BE2C (cell line): ENCODE data around the gene THEM4.

ENCODE experiments used
- DNase-seq: peaks from one replicate; pipeline ENCODE4 v3.0.0-alpha.2; 2020
- H3K27me3 ChIP-seq: fragments of 250-450 bp; sonication (Bioruptor Pico); 2 replicates; pipeline ENCODE4 v1.5.1; 2020; ENCODE audit warnings: mild to moderate bottlenecking
- H3K36me3 ChIP-seq: fragments of 250-450 bp; sonication (Bioruptor Pico); 2 replicates; pipeline ENCODE4 v1.5.1; 2020; ENCODE audit warnings: mild to moderate bottlenecking
- H3K4me1 ChIP-seq: fragments of 250-450 bp; sonication (Bioruptor Pico); 2 replicates; pipeline ENCODE4 v1.5.1; 2020
- H3K4me3 ChIP-seq: 2 replicates; pipeline ENCODE4 v1.5.1; 2011; ENCODE audit warnings: low read depth, low read length
- H3K9me3 ChIP-seq: fragments of 250-450 bp; sonication (Bioruptor Pico); 2 replicates; pipeline ENCODE4 v1.5.1; 2020
- TF ChIP-seq, protein P1 (sequence below): IDR thresholded peaks from 2 replicates; pipeline ENCODE4 v1.5.1; 2012; ENCODE audit warnings: mild to moderate bottlenecking, low read depth, low read length

Gene THEM4

DNA sequence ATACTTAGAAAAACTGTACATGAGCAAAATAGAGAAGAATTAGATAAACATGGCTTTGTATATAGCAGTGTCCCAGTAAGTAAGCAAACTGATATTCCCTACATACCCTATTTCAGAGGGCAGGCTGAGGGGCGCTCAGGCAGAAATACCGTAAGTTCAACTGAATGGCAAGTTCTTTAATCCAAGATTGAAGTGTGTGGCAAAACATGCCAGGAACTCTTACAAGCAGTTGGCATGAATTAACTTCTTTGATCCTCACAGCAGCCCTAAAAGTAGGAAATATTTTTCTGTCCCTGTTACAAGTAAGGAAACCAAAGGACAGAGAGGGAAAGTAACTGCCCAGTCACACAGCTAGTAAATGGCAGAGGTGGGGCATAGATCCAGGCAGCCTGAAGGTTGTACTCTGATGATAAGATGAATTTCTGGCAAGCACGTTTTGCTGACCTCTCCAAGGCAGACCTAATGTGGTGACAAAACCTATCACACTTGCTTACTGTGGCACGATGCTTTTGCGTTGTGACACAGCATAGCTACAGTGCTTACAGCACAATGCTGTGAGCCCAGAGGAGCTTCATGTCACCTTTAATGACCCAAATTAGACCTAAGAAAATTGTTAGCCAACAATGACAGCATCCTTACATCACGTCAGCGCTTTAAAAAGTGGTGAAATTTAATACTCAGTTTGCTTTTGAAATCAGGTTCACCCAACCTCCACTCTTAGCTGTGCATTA lies 35.0 kb upstream of the THEM4 start:
- Histone ChIP-seq H3K4me1 (peaks cover 21% of the 10 kb centered on the region; the same call in 1 of the 2 replicates), H3K36me3 (no peaks in the 10 kb centered on the region)

DNA sequence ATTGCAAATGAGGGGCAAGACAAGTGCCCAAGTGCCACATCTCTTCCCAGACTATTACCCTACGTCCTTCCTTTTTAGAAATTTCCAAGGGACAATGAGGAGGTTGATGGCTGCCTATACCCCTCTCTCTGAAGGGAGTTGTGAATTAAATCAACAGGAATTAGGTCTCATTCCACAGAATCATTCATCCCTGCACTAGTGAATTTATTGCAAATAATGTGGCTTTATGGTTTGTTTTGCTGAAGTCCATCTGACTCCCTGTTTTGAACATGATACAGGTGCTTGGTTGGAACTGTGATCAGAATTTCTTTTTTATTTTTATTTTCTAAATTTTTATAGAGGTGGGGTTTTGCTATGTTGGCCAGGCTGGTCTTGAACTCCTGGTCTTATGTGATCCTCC lies 34.3 kb upstream of the THEM4 start:
- peaks cover 5% of the 10 kb centered on the region; the same call in 1 of the 2 replicates for H3K27me3 ChIP-seq
- H3K36me3 ChIP-seq, result no peaks in the 10 kb centered on the region
- no peak overlapping the region for H3K4me3 ChIP-seq
- no peaks in the 10 kb centered on the region for H3K9me3 ChIP-seq
- TF ChIP-seq, protein P1, sequence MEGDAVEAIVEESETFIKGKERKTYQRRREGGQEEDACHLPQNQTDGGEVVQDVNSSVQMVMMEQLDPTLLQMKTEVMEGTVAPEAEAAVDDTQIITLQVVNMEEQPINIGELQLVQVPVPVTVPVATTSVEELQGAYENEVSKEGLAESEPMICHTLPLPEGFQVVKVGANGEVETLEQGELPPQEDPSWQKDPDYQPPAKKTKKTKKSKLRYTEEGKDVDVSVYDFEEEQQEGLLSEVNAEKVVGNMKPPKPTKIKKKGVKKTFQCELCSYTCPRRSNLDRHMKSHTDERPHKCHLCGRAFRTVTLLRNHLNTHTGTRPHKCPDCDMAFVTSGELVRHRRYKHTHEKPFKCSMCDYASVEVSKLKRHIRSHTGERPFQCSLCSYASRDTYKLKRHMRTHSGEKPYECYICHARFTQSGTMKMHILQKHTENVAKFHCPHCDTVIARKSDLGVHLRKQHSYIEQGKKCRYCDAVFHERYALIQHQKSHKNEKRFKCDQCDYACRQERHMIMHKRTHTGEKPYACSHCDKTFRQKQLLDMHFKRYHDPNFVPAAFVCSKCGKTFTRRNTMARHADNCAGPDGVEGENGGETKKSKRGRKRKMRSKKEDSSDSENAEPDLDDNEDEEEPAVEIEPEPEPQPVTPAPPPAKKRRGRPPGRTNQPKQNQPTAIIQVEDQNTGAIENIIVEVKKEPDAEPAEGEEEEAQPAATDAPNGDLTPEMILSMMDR, result no peak
- DNase-seq, result no peak
- H3K4me1 ChIP-seq, result peaks cover 21% of the 10 kb centered on the region; the same call in 1 of the 2 replicates

More for the DNA sequence above, 35.0 kb upstream of the THEM4 start:
- TF ChIP-seq, protein P1, result no peak
- no peak for DNase-seq
- Histone ChIP-seq H3K9me3 (no peaks in the 10 kb centered on the region), H3K4me3 (no peak overlapping the region), H3K27me3 (peaks cover 5% of the 10 kb centered on the region; the same call in 1 of the 2 replicates)

DNA sequence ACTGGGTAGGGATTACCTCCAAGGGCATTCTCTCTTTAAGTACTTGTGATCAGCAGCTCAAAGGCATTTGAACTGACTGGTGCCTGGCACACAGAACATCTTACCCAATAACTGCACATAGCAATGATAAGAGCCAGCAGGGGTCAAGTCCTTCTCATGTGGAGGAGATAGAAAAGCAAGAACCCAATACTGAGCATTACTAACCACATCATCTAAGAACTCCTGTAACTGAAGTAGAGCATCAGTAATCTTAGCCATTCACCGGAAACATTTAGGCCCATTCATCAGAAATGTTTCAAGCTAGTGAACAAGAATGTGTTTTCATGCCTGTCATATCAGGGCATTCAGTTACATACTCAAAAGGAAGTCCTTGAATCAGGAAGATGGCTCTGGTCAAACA lies 33.6 kb upstream of the THEM4 start:
- Histone ChIP-seq H3K36me3 (no peaks in the 10 kb centered on the region), H3K4me3 (no peak overlapping the region), H3K4me1 (peaks cover 21% of the 10 kb centered on the region; the same call in 1 of the 2 replicates), H3K27me3 (peaks cover 5% of the 10 kb centered on the region; the same call in 1 of the 2 replicates), H3K9me3 (no peaks in the 10 kb centered on the region)
- DNase-seq, result no peak
- TF ChIP-seq, protein P1, result no peak

DNA sequence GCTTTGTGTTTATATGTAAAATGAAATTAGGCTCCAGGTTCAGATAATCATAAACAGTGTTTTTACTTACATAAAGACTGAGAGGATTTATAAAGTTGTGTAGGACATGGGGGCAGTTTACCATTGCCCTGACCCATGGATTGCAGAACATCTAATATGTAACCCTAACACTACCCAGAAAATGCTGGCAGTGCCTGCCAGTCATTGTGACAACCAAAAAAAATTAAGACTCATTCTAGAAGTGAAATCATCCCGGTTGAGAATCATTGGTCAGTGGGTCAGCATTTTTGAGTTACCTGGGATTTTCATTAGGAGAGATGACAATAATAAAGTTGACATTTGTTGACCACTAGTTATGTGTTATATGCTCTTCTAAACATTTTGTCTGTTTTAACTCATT lies 31.2 kb upstream of the THEM4 start:
- H3K36me3 ChIP-seq, result no peaks in the 10 kb centered on the region
- no peak overlapping the region for H3K4me3 ChIP-seq
- H3K27me3 ChIP-seq, result peaks cover 21% of the 10 kb centered on the region
- no peaks in the 10 kb centered on the region for H3K9me3 ChIP-seq
- H3K4me1 ChIP-seq, result peaks cover 12% of the 10 kb centered on the region; the same call in 1 of the 2 replicates
- TF ChIP-seq, protein P1, result no peak
- DNase-seq, result no peak

DNA sequence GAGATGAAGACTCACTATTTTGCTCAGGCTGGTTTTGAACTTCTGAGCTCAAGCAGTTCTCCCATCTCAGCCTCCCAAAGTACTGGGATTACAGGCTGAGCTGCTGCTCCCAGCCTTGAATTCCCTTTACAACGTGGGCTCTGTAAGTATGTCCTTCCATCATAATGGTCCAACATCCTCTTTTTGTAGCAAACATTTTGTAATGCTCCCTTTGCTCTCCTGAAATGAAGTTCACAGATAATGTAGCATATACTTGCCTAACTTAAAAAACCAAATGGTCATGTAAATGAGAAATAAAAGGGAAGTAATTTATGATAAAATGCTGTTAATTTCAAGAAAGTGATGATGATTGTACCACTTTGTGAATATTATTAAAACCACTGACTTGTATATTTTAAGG lies 30.5 kb upstream of the THEM4 start:
- no peak for DNase-seq
- TF ChIP-seq, protein P1, result no peak
- H3K9me3 ChIP-seq, result no peaks in the 10 kb centered on the region
- H3K36me3 ChIP-seq, result no peaks in the 10 kb centered on the region
- peaks cover 29% of the 10 kb centered on the region for H3K27me3 ChIP-seq
- H3K4me1 ChIP-seq, result peaks cover 7% of the 10 kb centered on the region; the same call in 1 of the 2 replicates
- no peak overlapping the region for H3K4me3 ChIP-seq

DNA sequence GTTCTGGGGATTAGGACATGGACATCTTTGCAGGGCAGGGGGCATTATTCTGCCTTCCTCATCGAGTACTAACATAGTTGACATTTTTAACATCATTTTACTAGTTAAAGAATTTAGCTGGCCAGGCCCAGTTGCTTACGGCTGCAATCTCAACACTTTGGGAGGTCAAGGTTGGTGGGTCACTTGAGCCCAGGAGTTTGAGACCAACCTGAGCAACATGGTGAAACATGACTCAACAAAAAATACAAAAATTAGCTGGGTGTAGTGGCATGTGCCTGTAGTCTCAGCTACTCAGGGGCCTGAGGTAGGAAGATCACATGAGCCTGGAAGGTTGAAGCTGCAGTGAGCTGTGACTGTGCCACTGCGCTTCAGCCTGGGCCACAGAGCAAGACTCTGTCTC lies 29.8 kb upstream of the THEM4 start:
- TF ChIP-seq, protein P1, result no peak
- DNase-seq, result no peak
- Histone ChIP-seq H3K4me3 (no peak overlapping the region), H3K9me3 (no peaks in the 10 kb centered on the region), H3K27me3 (peaks cover 32% of the 10 kb centered on the region), H3K4me1 (peaks cover under 1% of the 10 kb centered on the region; the same call in 1 of the 2 replicates), H3K36me3 (no peaks in the 10 kb centered on the region)
